SK-N-MC (cell line): Measurements from ENCODE around the gene HCN3.

Experiments used
- EZH2 ChIP-seq: fragments of 200-600 bp; sonication (generic); IDR thresholded peaks from one replicate; pipeline ENCODE4 v1.6.1; 2017; ENCODE audit warnings: antibody characterized with exemption
- POLR2AphosphoS5 ChIP-seq: IDR thresholded peaks from 2 replicates; pipeline ENCODE4 v1.6.1; 2012; ENCODE audit warnings: mild to moderate bottlenecking, low read depth, low read length, borderline replicate concordance

DNA sequence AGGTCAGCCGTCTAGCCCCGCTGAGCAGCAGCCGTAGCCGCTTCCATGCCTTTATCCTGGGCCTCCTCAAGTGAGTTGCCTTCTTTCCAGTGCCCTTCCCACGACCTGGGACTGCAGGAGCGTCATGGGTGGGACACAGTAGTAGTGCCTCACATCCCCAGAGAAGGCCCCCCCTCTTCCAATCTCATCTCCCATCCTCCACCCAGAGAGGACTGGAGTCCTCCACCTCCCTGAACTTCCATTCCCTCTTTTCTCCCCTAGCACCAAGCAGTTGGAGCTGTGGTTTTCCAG is 48.3 kb downstream of the HCN3 start:
- TF ChIP-seq EZH2 = no peak
- no peak for TF ChIP-seq POLR2AphosphoS5
